Heart left ventricle (tissue), 13 donors: ENCODE data around the gene RBM26.

Experiments
- POLR2A ChIP-seq, 2 donors: fragments of 450-650 bp; IDR thresholded peaks; one replicate each; pipeline ENCODE4 v1.6.1; 2017; ENCODE audit warnings: antibody characterized with exemption in 2 of 2, mild to moderate bottlenecking in 2 of 2, moderate library complexity in 2 of 2
- TF ChIP-seq, protein P1 (sequence below), 12 donors: fragments of 200-600 bp; sonication (generic) in 4 of 12; IDR thresholded peaks; one replicate each; pipeline versions ENCODE4 v1.5.0 to v1.8.0; 2018 to 2022; ENCODE audit warnings: antibody characterized with exemption in 12 of 12, mild to moderate bottlenecking in 5 of 12
- donor health status: ischemic (EF 13 %, LVEDD 7.1; RV severe dilation, severe dysfunction).
- donor health status: DM: no; HTN: yes; CAD: no.
- donor health status: DM: no; HTN: no; CAD: no.
- donor health status: ischemic (EF 25% LVEDD 6.9; RV normal size, moderate dysfunction).
- donor health status: ischemic (EF 25% LVEDD 5.7; RV mildly dilated, moderate dysfunction).
- donor health status: ischemic (EF 35%, LVEDD 5.7; RV mildly dilated, moderate dysfunction).
- donor health status: nonischemic (EF 11% LVEDD 7.7; RV severe dilation, severe dysfunction).
- donor health status: DM: yes; HTN: yes; CAD: no.
- donor health status: PGD.
- donor health status: ischemic (EF 29% LVEDD 5.4; RV normal size, mild dysfunction).
- donor health status: nonischemic (EF 23%, LVEDD 6.1; RV moderate dilation, normal function).

DNA sequence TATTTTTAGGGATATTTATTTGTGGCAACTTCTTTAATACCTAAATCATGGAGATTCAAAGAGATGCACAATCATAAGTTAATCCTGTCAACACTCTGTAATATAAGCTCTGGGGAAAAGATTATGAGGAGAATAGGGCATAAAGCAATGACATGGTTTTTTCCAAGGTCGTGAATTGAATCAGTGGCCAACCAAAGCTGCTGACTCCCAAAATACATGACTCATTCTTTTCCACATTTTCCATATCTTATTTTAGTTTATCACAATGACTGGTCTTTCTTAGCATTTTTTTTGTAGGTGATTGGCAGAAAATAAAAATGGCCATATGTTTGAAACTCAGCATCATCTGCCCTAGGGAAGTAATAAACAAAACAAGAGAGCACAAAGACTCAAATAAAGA lies 28.5 kb upstream of the RBM26 start:
- TF ChIP-seq, protein P1, sequence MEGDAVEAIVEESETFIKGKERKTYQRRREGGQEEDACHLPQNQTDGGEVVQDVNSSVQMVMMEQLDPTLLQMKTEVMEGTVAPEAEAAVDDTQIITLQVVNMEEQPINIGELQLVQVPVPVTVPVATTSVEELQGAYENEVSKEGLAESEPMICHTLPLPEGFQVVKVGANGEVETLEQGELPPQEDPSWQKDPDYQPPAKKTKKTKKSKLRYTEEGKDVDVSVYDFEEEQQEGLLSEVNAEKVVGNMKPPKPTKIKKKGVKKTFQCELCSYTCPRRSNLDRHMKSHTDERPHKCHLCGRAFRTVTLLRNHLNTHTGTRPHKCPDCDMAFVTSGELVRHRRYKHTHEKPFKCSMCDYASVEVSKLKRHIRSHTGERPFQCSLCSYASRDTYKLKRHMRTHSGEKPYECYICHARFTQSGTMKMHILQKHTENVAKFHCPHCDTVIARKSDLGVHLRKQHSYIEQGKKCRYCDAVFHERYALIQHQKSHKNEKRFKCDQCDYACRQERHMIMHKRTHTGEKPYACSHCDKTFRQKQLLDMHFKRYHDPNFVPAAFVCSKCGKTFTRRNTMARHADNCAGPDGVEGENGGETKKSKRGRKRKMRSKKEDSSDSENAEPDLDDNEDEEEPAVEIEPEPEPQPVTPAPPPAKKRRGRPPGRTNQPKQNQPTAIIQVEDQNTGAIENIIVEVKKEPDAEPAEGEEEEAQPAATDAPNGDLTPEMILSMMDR (IDR thresholded peaks at IDR 0.05), result no peak
- TF ChIP-seq POLR2A (IDR thresholded peaks at IDR 0.05), result no peak
